ENCODE measurements around the gene PRR22.

PRR22 gene

DNA sequence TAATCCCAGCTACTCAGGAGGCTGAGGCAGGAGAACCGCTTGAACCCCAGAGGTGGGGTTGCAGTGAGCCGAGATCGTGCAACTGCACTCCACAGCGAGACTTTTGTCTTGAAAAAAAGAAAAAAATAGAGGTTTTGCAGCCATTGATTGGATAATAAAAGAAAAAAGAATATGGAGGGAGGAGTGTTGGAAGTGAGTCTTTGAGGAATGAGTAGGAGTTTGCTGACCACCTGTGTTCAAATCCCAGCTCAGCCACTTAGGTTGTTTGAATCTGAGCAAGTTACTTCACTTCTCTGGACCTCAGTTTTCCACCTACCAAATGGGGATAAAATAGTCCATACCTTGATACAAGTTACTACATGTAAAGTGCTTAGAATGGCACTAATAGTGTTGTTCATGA is 26.6 kb upstream of the PRR22 start:
- DNase-seq = no peak

DNA sequence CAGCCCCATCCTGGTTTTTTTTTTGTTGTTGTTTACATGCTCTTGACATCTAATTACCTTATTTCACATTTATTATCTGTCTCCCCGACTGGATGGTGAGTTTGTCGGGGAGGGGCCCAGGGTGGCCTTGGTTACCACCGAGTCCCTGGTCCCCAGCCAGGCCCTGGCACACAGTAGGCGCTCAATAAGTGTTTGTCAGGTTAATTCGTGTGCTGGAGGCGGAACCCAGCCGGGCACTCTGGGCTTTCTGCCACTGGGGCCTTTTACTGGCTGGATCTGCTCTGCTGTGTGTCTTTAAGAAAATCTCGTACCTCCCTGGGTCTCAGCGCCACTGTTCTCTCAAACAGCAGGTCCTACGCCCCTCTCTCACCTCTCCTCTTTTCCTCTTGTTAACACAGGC is 24.9 kb upstream of the PRR22 start:
- no peak for DNase-seq

DNA sequence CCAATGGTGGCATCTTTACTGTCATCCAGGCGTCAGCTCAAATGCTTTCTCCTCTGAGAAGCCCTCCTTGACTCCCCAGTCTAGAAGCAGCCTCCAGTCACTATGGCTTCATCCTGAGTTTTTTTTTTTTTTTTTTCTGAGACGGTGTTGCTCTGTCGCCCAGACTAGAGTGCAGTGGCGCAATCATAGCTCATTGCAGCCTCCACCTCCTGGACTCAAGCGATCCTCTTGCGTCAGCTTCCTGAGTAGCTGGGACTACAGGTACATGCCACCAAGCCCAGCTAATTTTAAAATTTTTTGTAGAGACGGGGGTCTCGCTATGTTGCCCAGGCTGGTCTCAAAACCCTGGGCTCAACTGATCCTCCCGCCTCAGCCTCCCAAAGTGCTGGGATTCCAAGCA is 24.5 kb upstream of the PRR22 start:
- DNase-seq = no peak

DNA sequence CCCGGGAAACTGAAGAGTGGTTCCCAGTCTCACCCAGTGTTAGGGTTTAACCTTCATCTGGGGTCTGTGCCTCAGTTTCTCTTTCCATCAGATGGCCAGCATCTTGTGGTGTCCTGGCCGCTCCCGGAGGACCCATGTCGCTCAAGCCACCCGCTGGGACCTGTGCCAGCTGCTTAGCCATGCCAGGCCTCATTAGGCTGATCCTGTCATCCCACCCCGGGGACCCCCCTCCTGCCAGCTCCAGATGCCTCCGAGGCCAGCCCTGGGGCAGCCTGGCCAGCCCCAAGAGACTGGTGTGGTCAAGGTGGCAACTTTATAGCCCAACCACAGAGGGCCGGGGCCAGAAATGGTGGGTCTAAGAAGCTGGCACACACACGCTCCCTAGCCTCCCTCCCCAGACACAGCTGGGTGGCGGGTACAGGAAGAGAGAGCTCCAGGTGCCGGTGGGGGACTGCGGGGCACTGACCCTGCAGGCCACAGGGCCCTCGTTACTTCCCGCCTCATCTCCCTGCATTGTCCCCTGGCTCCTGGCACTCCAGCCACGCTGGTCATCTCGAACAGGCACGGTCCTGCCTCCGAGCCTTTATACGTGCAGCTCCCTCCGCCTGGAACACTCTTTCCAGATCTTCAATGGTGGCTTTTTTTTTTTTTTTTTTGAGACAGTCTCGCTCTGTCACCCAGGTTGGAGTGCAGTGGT is 23.7 kb upstream of the PRR22 start:
- DNase-seq = no peak

DNA sequence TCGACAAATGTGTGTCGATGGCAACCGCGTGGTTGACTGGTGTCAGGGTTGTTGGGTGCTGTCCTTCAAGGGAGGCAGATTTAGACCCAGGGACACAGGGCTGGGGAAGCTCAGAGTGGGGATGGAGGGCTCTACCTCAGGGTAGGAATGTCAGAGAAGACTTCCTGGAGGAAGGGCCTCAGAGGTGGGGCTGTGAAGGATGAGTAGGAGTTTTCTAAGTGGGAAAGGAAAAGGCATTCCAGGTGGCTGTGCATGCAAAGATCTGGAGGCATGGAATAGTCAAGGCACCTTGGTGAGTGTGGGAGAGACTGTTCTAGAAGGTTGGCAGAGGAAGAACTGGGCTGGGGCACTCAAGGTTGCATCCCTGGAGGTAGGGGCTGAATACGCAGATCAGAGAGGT is 22.4 kb upstream of the PRR22 start:
- no peak for DNase-seq

DNA sequence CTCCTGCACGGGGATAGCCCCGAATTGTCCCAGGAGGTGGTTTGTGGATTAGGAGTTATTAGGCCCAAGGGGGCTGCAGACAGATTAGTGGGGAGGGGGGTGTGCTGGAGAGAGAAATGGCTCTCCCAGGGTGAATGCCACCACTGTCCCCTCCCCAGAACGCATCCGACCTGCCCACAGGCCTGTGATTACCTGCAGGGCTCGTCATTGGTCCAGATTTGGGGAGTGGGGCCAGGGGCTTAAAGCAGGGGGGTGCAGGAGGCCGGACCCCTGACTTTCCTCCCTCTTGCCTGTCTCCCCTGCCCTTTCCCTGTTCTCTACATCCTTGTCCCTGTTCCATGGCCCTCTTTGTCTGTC is 21.6 kb upstream of the PRR22 start:
- no peak for DNase-seq

DNA sequence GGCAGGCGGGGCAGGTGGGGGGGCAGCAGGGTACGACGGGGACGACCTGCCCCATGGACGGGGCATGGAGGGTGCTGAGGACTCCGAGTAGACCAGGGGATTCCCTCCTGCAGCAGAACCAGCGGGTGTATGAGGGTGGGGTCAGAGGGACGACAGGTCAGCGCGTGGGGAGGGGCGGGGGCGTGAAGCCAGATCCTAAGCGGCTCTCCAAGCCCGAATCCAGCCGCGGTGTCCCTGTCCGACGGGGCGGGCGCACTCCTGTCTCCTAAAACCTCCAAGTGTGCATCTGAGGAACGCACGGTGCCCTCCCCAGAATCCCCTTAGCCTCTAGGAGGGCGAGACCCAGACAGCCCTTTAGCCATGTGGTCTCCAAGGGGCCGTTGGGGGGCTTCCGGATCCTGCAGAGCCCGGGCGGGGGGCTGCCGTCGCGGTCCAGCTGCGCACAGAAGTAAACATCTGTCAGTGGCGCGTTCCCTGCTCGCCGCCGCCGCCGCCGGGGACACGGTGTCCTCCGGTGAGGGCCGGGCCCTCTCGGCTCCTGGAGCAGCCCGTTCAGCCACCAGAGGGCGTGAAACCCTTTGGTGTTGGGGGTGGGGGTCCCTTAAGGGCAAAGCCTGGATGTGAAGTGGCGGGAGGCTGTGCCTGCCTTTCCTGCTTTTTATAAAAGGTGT is 21.1 kb upstream of the PRR22 start:
- peak; percentile 51 for DNase-seq

DNA sequence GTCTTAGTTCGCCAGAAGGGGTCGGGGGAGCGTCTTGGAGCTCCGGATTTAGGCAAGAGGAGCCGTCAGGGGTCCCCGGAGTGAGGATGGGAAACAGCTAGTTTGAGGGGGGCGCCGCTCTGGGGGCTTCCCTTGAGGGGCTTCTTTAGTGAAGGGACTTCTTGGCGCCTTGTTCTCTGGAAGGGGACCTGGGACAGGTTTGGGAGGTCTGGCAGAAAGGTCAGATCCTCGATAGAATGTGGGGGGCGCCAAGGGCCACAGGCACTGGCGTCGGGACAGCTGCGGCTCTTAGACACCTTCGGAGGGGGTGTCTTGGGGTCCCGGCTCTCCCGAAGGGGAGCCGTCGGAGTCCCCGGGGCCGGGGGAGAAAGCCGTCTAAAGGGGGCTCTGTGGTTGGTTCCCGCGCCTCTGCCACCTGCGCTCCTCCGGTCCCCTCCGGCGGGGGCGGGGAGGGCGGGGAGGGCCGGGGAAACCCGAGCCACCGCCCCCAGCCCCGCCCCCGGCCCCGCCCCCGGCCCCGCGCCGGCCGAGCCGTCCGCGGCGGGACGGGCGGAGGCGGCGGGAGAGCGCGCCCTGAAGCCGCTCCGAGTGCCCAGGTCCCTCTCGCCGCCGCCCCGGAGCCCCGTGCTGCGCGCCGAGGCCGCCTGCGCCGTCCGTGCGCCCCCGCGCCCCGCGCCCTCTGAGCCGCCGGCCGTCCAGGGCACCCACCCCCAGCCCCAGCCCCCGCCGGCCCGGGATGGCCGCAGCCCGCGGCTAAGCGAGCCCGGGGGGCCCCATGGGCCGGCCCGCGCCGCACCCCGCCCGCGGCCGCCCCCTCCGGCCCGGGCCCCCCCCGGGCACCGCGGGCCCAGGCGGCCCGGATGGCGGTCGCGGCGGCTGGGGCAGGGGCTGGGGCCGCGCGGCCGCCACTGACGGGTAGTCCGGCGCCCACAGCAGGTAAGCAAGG is 20.2 kb upstream of the PRR22 start, which contains the start of gene NRTN:
TSS of gene NRTN (plus strand) at position 552 of the 946 bp plus-strand sequence. CDS start 19,099 bp downstream, outside the sequence.
- DNase-seq = no peak

DNA sequence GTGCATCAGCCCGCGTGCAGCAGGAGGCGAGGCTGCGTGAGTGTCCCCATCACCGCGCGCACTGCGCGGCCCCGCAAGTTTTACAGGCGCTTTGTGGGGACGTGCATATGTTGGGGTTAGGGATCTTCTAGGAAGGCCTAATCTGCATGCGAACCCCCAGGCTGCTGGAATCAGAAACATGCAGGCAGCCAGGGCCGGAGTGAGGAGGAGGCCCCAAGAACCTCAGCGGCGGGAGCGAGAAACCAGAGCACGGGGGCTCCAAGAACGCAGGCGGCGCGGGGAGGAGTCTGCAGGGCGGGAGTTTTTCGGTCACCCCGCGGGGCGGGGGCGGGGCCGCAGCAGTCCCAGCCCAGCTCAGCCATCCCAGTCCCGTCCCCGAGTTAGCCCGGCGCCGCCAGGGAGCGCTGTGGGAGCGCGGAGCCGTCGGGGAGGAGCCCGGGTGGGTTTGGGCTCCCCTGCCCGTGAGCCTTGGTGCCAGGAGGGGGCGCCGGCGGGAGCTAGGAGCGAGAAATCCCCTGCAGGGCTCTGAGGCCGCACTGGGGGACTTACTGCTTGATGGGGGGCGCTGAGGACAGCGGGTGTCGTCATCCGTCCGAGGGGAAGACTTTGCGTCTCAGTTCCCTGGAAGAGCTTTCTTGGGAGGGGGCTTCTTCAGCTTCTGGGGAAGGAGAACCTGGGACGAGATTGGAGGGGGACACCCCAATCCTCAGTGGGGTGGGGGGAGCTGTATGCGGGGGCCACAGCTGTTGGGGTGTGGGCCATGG is 19.4 kb upstream of the PRR22 start:
- DNase-seq = peak; percentile 91

DNA sequence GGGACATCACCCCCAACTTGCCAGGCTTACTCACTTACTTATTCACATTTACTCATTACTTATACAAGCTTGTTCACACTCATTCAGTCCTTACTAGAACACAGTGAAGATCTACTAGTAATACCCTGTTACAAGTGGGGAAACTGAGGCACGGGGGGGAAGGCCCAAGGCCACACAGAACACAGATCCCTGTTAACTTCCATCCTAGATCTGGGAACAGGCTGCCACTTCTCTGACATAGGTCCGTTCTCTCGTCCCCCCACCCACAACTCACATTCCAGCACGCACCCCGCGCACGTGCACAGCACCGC is 18.9 kb upstream of the PRR22 start:
- DNase-seq = no peak

DNA sequence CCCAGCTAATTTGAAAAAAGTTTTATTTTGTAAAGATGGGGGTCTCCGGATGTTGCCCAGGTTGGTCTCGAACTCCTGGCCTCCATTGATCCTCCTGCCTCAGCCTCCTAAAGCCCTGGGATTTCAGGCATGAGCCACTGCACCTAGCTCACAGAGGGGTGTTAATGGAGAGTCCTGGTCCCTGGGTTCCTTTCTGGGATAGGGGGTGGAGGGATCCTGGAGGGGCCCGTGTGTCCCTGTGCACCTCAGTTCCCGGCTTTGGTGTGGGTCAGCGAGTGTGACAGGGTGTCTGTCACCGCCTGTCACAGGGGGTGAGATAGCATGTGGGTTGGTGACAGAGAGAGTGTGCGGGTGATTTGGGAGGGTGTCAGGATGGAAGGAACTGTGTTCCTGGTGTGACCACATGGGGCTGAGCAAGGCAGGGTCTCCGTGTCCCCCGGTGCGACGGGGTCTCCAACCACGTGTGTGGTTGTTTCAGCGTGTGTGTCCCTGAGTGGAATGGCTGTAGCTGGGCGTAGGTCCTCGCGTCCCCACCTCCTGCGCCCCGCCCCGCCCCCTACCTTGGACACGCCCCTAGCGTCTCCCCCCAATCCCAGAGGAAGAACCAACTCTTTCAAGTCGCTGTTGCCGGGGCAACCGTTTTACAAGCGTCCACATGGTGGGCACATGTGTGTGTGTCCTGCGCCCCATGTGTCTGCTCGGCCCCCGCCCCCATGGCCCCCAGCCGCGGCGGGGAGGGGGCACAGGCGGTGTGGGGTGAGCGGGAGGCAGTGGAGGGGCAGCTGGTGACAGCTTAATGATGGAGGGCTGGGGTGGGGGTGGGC is 17.5 kb upstream of the PRR22 start:
- no peak for DNase-seq

DNA sequence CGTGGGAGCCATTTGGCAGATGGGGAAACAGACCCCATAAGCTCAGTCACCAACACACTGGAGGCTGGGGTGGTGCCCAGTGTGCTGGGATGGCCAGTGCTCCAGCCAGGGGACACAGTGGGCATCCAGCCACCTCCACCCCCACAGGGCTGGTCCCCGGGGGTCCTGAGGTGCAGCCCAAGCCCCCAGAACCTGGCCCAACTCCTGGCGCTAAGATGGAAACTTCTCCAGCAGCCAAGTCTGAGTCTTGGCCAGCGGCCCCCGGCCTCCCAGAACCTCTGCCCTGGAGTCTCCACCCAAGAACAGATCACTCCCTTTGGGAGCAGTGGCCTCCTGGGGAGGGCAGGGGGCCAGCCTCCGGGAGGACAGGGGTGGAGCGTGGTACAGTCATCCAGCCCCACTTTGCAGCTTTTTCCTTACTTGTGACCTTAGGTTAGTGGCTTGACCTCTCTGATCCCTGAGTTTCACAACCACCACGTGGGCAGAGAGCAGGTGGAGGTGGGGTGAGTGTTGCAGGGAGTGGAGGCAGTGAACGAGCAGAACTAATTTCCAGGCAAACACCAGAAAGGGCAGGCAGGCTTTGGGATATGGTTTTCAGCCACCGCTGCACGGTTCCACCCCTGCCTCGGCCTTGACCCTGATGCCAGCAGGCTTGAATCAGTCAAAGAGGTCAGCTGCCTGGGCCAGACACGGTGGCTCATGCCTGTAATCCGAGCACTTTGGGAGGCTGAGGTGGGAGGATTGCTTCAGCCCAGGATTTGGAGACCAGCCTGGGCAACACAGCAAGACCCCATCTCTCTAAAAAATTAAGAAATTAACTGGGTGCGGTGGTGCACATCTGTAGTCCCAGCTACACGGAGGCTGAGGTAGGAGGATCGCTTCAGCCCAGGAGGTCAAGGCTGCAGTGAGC is 16.1 kb upstream of the PRR22 start:
- no peak for DNase-seq

DNA sequence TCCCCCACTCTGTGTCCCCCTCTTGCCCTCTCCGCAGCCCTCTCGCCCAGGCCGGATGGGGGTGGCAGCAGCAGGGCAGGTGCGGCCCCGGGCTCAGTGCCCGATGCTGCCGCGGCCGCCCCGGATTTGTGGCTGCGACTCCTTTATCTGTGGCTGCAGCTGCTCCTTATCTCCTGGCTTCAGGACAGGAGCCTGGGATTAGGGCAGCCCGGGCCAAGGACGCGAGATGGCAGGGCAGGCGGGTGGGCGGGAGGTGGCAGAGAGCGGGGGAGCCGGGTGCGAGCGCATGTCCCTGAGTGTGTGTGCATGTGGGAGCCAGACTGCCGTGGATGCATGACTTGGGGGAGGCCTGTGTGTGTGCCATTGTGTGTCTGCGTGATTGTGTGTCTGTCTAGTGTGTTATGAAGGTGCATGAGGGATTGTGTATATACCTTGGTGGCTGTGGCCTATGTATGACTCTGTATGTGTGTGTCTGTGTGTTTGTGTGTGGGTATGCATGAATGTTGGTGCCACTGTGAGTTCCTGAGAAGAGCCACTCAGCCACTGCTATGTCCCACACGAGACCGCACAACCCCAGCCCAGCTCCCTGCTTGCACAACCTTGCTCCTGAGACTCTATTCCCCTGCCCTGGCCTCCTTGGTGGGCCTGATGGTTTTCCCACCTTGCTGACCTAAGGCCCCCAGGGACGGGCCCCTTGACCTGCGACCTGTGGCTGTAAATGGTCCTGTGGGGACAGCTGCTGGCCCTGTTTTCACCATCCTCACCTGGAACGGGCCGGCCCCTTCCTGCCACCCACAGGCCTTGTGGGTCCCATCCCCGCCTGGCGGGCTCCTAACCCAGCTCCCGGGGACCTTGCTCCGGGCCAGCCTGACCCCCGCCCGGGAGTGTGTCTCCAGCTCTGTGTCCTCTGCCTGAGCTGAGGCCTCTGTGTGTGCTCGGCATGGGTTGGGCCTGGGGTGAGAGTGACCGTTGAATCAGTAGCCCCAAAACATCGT is 15.0 kb upstream of the PRR22 start:
- no peak for DNase-seq

DNA sequence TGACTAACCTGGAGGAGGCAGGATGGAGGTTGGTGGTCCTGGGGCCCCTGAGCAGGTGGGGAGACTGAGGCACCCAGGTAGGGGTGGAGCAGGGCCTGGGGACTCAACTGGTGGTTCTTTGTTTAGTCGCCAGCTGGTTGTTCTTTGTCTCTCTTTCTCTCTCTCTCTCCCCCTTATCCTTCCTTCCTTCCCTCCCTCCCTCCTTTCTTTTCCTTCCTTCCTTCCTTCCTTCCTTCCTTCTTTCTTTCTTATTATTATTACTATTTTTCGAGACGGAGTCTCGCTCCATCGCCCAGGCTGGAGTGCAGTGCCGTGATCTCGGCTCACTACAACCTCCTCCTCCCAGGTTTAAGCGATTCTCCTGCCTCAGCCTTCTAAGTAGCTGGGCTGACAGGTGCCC is 13.7 kb upstream of the PRR22 start:
- no peak for DNase-seq

DNA sequence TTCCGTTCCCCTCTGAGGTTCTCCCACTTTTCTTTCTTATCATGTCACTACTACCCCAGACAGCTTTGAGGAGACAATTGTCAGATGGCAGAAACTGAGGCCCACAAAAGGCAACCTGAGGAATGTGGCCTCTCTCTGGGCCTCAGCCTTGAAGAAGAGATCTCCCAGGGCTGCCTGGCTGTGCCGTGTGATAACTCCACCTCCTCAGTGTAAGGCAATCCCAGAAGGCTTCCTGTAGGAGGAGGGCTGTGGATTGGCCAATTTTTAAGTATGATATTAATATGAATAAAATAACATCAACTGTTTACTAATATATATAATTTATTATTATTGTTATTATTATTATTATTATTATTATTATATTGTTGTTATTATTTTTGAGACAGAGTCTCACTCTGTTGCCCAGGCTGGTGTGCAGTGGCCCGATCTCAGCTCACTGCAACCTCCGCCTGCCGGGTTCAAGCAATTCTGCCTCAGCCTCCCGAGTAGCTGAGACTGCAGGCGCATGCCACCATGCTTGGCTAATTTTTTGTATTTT is 10.9 kb upstream of the PRR22 start:
- DNase-seq = no peak

DNA sequence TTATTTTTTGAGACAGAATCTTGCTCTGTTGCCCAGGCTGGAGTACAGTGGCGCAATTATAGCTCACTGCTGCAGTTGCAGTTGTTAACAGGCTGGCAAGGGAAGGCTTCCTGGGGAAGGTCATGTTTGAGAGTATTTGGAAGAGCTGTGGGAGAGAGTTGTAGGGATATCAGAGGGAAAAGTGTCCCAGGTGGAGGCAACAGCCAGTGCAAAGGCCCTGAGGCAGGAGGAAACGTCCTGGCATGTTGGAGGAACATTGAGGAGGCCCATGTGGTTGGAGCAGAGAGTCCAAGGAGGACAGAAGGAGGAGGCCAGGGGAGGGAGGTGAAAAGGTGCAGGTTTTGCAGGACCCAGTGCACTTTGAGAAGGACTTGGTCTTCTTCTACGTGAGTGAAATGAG is 8.6 kb upstream of the PRR22 start:
- DNase-seq = no peak

DNA sequence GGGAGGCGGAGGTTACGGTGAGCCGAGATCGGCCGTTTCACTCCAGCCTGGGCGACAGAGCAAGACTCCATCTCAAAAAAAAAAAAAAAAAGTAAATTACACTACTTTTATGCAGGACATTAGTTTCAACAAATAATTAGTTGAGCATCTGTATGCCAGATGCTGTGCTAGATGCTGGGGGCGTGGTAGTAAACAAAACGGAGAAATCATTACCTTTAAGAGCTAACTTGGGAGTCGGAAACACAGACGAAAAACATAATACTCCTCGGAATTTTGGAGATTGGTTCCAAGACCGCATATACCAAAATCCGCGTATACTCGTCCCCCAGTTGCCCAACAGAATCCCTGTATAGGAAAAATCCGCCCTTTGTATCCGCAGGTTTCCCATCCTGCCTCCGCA is 7.7 kb upstream of the PRR22 start:
- no peak for DNase-seq

DNA sequence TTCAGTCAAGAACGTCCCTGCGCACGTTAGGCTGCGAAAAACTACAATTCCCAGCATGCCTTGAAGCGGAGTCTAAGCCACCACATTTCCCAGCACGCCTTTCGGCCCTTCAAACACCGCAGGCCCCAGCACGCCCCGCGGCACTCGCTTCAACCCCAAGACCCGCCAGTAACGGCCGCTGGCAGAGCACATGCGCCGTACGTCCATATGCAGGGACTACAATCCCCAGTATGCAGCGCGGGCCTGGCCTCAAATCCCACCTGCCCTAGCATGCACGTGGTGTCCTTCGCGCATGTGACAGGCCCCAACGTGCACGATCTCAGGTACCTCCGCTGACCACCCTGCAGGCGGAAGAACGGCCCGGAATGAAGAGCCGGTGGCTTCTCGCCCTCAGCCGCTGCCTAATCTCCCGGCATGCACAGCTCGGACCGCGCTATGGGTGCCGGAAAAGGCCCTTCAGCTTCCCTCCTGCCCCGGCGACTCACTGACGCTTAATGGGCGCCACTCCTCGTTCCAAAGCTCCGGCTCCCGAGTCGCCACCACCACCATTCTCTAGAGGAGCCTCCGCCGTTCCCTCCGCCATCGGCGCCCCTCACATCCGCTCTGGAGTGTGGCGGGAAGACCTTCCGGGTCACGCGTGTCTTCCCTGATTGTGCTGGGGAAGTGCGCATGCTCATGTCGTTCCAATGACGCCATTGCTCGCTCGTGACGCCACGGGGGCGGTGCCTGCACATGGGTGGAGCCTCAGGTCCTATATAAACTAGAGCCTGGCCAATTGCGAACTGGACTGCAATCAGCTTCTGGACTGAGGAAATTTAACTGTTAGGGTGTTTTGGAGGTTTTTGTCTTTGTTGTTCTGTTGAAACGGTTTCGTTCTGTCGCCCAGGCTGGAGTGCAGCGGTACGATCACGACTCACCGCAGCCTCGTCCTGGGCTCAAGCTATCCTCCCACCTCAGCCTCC is 6.3 kb upstream of the PRR22 start, which contains the start of gene DUS3L:
TSS of gene DUS3L (minus strand) at position 605 of the 962 bp plus-strand sequence. CDS start at position 583, 22 bp downstream.
- DNase-seq = peak; percentile 95
